Measurements from ENCODE around the gene PCOLCE2.

Gene PCOLCE2

GRCh38 chr3:142888481-142889211, at the start of gene PCOLCE2:
Gene PCOLCE2, minus strand, starts transcription at chr3:142889083. Its CDS starts 187 bp downstream, at chr3:142888896.
- no peak for FAIRE-seq

- FAIRE-seq = no peak
Measured at GRCh38 chr3:142935963-142936362, 47.1 kb upstream of the PCOLCE2 start.

- FAIRE-seq = no peak
Measured at GRCh38 chr3:142934887-142935269, 46.0 kb upstream of the PCOLCE2 start.

- no peak for FAIRE-seq
Measured at GRCh38 chr3:142934128-142934886, 45.4 kb upstream of the PCOLCE2 start.

GRCh38 chr3:142931222-142931621, 42.3 kb upstream of the PCOLCE2 start:
- no peak for FAIRE-seq

- no peak for FAIRE-seq
Measured at GRCh38 chr3:142930463-142930862, 41.6 kb upstream of the PCOLCE2 start.

- FAIRE-seq = no peak
Measured at GRCh38 chr3:142929890-142930289, 41.0 kb upstream of the PCOLCE2 start.

GRCh38 chr3:142929109-142929508, 40.2 kb upstream of the PCOLCE2 start:
- FAIRE-seq = no peak

- FAIRE-seq = no peak
Measured at GRCh38 chr3:142926368-142926944, 37.6 kb upstream of the PCOLCE2 start.

GRCh38 chr3:142925140-142925539, 36.3 kb upstream of the PCOLCE2 start:
- FAIRE-seq = no peak

- FAIRE-seq = no peak
Measured at GRCh38 chr3:142923694-142924093, 34.8 kb upstream of the PCOLCE2 start.

GRCh38 chr3:142916605-142917004, 27.7 kb upstream of the PCOLCE2 start:
- no peak for FAIRE-seq

GRCh38 chr3:142915636-142916035, 26.8 kb upstream of the PCOLCE2 start:
- no peak for FAIRE-seq

GRCh38 chr3:142914286-142914811, 25.5 kb upstream of the PCOLCE2 start:
- FAIRE-seq = no peak

- FAIRE-seq = no peak
Measured at GRCh38 chr3:142913432-142913831, 24.5 kb upstream of the PCOLCE2 start.

GRCh38 chr3:142912402-142913172, 23.7 kb upstream of the PCOLCE2 start:
- no peak for FAIRE-seq

GRCh38 chr3:142910280-142910679, 21.4 kb upstream of the PCOLCE2 start:
- FAIRE-seq = no peak

GRCh38 chr3:142909282-142909681, 20.4 kb upstream of the PCOLCE2 start:
- no peak for FAIRE-seq

- no peak for FAIRE-seq
Measured at GRCh38 chr3:142907996-142908395, 19.1 kb upstream of the PCOLCE2 start.

GRCh38 chr3:142904639-142905436, 16.0 kb upstream of the PCOLCE2 start:
- no peak for FAIRE-seq

GRCh38 chr3:142902356-142902755, 13.5 kb upstream of the PCOLCE2 start:
- no peak for FAIRE-seq

Data from endometrium (tissue), 2 donors.